ENCODE results near the gene PFKFB4. TPM values are rescaled to one million over a fixed set of nuclear protein-coding genes. Genes with fewer than 3 reads are reported as not detected.

Gene PFKFB4
- total RNA-seq, 1 donor from 2014 or later, result 11.3 TPM

DNA sequence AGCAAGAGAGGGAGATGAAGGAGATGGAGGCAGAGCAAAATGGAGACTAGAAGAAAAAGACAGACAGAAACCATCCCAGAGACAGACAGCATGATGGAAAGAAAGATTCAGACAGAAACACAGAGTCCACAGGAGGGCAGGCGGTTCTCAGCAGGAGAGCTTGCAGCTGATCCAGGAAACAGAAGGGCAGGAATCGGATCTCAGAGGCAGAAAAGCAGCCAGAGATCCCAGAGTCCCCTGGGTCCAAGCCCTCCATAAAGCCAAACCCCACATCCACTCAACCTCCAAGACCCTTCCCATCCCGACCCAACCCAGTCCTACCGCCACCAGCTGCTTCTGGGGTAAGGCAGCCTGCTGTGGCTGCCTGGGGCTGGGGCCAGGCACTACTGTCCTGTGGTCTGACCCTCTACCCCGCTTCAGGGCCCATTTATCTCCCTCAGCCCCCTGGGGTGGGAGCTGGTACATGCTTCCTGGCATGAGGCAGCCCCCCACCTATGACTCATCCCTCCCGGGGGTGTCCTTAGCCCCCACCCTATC, 6.8 kb upstream of the PFKFB4 start, which contains the start of gene UCN2:
UCN2 (minus strand) TSS at position 400 of the 537 bp plus-strand sequence. CDS start 657 bp downstream, outside the sequence.
- DNase-seq (ENCODE audit: extremely low spot score, unreplicated experiment), result no peak
- H3K4me1 Mint-ChIP-seq (ENCODE audit: unreplicated experiment), result peaks cover 33% of the 10 kb centered on the region
- peaks cover 4% of the 10 kb centered on the region for H3K36me3 Mint-ChIP-seq
- H3K27ac Mint-ChIP-seq, result peak within 1 kb of the TSS; percentile 29
- no peaks in the 10 kb centered on the region for H3K27me3 Mint-ChIP-seq
- no peak within 1 kb of the TSS for H3K4me3 Mint-ChIP-seq
- TF ChIP-seq, protein P1, sequence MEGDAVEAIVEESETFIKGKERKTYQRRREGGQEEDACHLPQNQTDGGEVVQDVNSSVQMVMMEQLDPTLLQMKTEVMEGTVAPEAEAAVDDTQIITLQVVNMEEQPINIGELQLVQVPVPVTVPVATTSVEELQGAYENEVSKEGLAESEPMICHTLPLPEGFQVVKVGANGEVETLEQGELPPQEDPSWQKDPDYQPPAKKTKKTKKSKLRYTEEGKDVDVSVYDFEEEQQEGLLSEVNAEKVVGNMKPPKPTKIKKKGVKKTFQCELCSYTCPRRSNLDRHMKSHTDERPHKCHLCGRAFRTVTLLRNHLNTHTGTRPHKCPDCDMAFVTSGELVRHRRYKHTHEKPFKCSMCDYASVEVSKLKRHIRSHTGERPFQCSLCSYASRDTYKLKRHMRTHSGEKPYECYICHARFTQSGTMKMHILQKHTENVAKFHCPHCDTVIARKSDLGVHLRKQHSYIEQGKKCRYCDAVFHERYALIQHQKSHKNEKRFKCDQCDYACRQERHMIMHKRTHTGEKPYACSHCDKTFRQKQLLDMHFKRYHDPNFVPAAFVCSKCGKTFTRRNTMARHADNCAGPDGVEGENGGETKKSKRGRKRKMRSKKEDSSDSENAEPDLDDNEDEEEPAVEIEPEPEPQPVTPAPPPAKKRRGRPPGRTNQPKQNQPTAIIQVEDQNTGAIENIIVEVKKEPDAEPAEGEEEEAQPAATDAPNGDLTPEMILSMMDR (conservative IDR thresholded peaks at IDR 0.05), result no peak
- H3K9me3 Mint-ChIP-seq, result no peaks in the 10 kb centered on the region

DNA sequence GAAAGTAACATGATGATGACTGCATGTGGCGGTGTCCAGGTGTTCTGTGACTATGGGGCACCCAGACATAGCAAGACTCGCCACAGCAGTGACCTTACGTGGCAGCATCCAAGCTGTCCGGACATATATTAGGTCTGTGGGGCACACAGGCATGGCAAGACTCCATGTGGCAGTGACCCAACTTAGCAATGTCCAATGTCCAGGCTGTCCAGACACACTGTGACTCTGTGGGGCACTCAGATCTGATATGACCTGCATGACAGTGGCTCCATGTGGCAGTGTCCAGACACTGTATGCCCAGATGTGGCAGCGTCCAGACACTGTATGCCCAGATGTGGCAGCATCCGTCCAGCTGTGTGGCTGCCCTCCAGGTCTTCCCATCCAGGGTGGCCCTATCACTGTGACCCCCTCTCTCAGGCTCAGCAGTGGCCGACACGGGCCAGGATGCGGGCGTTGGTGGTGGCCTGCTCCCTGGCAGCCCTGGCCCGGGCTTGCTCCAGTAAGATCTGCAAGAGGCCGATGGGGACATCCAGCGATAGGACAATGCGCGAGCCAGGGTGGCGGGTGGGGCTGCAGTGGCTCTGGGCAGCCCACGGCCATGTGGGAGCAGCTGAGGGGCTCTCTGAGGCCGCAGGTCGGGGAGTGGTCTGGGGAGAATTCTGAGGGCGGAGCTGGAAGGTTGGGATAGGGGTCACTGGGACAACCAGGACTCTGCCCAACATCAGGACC, 5.9 kb upstream of the PFKFB4 start:
- H3K4me1 Mint-ChIP-seq (ENCODE audit: unreplicated experiment), result peaks cover 38% of the 10 kb centered on the region
- DNase-seq (ENCODE audit: extremely low spot score, unreplicated experiment), result no peak
- H3K36me3 Mint-ChIP-seq, result peaks cover 4% of the 10 kb centered on the region
- no peaks in the 10 kb centered on the region for H3K9me3 Mint-ChIP-seq
- H3K4me3 Mint-ChIP-seq, result no peak overlapping the region
- no peaks in the 10 kb centered on the region for H3K27me3 Mint-ChIP-seq
- TF ChIP-seq, protein P1 (conservative IDR thresholded peaks at IDR 0.05), result no peak
- H3K27ac Mint-ChIP-seq, result no peak overlapping the region

DNA sequence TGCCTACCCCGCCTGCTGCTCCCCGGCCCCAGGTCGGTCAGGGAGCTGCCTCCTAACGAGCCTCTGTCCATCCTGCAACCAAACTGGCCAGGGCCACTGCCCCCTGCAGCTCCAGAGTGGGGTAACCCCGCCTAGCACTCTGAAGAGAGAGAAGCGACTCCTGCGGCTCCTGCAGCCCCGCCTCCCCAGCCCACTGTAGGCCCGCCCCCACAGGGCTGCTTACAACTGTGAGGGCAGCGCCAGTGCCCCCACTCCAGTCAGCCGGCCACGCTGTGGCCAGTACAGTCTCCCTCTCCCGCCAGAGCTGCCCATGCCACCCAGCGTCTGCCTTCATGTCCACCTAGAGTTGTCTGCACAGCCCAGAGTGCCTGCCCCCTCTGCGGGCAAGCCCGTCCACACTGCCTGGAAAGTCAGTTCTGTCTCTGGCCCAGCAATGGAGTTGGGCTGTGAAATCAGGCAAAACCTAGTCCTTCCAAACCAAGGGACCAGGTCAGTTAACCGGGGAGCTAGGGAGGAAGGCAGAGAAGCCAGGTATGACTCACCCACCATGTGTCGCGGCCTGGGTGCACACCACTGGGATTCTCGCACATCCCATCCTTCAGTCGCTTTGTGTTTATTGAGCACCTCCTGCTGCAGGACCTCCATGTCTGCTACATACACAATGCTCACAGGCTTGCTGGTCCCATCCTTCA, 4.6 kb upstream of the PFKFB4 start:
- Mint-ChIP-seq H3K27ac (peak overlapping the region; percentile 61), H3K9me3 (no peaks in the 10 kb centered on the region), H3K4me1 (ENCODE audit: unreplicated experiment) (peaks cover 38% of the 10 kb centered on the region), H3K36me3 (peaks cover 4% of the 10 kb centered on the region), H3K4me3 (no peak overlapping the region), H3K27me3 (no peaks in the 10 kb centered on the region)
- no peak for DNase-seq (ENCODE audit: extremely low spot score, unreplicated experiment)
- TF ChIP-seq, protein P1 (conservative IDR thresholded peaks at IDR 0.05), result peak; percentile 63

DNA sequence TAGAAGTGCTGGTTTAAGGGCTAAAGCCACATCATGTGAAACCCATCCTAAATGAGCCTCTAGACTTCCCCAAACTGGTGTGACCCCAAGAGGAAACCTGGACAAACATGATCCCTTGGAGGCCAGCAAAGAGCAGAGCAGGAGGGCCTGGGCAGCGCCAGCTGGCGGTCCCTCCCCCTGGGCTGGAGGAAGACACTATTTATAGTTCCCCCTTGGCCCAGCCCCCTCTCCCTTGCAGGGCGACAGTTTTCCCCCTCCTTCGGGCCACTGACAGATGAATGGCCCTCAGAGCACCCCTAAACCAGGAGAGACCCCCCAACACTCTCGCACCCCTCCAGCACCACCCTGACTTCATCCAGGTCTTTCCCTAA, 4.0 kb upstream of the PFKFB4 start:
- H3K36me3 Mint-ChIP-seq, result peaks cover 4% of the 10 kb centered on the region
- no peaks in the 10 kb centered on the region for H3K9me3 Mint-ChIP-seq
- TF ChIP-seq, protein P1 (conservative IDR thresholded peaks at IDR 0.05), result no peak
- H3K4me1 Mint-ChIP-seq (ENCODE audit: unreplicated experiment), result peaks cover 38% of the 10 kb centered on the region
- DNase-seq (ENCODE audit: extremely low spot score, unreplicated experiment), result no peak
- no peaks in the 10 kb centered on the region for H3K27me3 Mint-ChIP-seq
- no peak overlapping the region for H3K27ac Mint-ChIP-seq
- no peak overlapping the region for H3K4me3 Mint-ChIP-seq

DNA sequence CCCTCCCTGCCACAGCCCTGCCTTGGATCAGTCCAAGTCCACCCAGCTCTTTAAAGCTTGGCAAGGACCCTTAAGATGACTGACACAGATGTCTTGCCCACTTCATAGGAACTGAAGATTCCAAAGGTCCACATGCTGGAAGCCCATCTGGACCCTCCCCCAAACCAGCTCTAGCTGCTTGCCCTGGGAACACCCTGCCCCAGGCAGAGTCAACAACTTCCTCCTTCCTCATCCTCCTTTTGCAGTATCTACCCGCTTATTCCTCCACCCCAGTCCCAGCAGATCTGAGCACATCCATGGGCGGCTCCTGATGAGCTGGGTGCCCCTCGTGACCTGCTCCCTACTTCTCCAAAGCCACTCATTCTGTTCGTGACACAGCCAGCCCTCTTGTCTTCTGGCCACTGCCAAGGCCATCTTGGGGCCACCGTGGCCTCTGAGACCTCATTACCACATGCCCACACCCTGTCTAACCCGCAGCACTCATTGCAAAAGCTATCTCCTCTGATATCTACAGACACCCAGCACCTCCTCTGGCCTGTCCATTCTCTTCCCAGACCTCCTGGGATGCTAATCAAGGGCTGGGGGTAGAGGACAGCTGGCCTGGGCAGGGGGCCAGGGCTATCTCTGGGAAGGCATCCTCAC, 2.0 kb upstream of the PFKFB4 start:
- Mint-ChIP-seq H3K27ac (peak overlapping the region; percentile 73), H3K36me3 (peaks cover 4% of the 10 kb centered on the region), H3K4me1 (ENCODE audit: unreplicated experiment) (peaks cover 44% of the 10 kb centered on the region), H3K4me3 (peak overlapping the region; percentile 76), H3K9me3 (no peaks in the 10 kb centered on the region), H3K27me3 (no peaks in the 10 kb centered on the region)
- no peak for DNase-seq (ENCODE audit: extremely low spot score, unreplicated experiment)
- TF ChIP-seq, protein P1 (conservative IDR thresholded peaks at IDR 0.05), result peak; percentile 42

Measured in type B pancreatic cell (in vitro differentiated cells).